Measurements from ENCODE around the gene CNTNAP2. TPM values are rescaled to one million over a fixed set of nuclear protein-coding genes. Genes with fewer than 3 reads are reported as not detected.

The CNTNAP2 gene
- total RNA-seq, 1 donor from 2014 or later: 2.2 TPM

DNA sequence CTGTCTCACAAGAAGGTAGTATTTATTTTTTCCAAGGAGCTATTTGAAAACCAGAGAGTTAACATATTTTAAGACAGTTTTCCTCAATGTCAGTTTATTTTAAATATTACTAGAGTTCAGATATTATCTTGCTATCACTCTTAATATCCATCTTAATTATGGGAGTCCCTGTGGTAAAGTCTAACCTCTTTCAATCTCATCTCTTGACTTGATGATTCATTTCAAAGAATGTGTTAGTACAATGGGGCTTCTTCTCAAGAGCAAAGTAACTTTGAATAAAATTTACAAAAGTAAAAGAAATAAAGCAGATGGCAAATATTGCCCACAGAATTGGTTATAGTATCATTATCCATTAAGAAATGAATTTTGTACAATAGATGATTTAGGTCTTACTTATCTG lies 1742.9 kb downstream of the CNTNAP2 start:
- Histone ChIP-seq H3K27ac (no peak overlapping the region), H3K27me3 (no peaks in the 10 kb centered on the region), H3K36me3 (no peaks in the 10 kb centered on the region), H3K9me3 (no peaks in the 10 kb centered on the region), H3K4me1 (no peaks in the 10 kb centered on the region), H3K4me3 (no peak overlapping the region)
- no peak for TF ChIP-seq POLR2AphosphoS5 (IDR thresholded peaks at IDR 0.05; ENCODE audit: insufficient read depth in 1 of 2, low read depth in 1 of 2)
- TF ChIP-seq POLR2A (IDR thresholded peaks at IDR 0.05): no peak
- TF ChIP-seq, protein P1, sequence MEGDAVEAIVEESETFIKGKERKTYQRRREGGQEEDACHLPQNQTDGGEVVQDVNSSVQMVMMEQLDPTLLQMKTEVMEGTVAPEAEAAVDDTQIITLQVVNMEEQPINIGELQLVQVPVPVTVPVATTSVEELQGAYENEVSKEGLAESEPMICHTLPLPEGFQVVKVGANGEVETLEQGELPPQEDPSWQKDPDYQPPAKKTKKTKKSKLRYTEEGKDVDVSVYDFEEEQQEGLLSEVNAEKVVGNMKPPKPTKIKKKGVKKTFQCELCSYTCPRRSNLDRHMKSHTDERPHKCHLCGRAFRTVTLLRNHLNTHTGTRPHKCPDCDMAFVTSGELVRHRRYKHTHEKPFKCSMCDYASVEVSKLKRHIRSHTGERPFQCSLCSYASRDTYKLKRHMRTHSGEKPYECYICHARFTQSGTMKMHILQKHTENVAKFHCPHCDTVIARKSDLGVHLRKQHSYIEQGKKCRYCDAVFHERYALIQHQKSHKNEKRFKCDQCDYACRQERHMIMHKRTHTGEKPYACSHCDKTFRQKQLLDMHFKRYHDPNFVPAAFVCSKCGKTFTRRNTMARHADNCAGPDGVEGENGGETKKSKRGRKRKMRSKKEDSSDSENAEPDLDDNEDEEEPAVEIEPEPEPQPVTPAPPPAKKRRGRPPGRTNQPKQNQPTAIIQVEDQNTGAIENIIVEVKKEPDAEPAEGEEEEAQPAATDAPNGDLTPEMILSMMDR (IDR thresholded peaks at IDR 0.05): no peak
- DNase-seq (ENCODE audit: extremely low spot score in 2 of 2): no peak
- intact Hi-C loops (cut with DNase I): no loop called here

DNA sequence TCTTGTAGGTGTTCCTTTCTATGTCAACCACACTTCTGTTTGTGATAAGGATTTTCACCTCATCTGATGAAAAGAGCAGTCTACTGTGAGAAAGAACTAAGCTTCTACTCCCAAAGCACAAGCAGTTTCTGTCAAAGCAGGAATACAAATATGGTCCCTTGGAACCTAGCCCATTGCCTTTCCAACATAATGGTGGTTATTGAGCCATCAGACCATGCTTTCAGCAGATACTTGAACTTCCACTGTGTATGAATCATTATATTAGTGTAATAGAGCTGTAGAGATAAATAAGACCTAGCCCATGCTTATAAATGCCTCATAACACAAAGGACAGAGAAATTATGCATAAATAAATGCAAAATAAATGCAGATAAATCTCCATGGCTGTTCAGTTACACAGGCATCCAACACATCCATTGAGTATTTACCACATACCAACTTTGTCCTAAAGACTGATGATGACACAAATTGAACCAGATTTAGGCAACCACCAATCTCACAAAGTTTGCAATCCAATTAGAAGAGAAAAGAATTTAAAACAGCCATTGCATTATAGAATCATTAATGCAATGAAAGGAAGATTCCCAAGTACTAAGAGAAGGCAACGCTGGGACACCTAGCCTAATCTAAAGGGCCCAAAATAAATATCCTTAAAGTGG lies 1744.6 kb downstream of the CNTNAP2 start:
- H3K36me3 ChIP-seq: no peaks in the 10 kb centered on the region
- intact Hi-C loops (cut with DNase I): no loop called here

GRCh38 chr7:147861945-147862344 lies 1745.3 kb downstream of the CNTNAP2 start:
- no peaks in the 10 kb centered on the region for H3K9me3 ChIP-seq
- no peaks in the 10 kb centered on the region for H3K27me3 ChIP-seq
- no peak for DNase-seq (ENCODE audit: extremely low spot score in 2 of 2)
- no peaks in the 10 kb centered on the region for H3K36me3 ChIP-seq
- H3K4me3 ChIP-seq: no peak overlapping the region
- intact Hi-C loops (cut with DNase I): no loop called here
- H3K27ac ChIP-seq: no peak overlapping the region
- no peaks in the 10 kb centered on the region for H3K4me1 ChIP-seq
- TF ChIP-seq POLR2AphosphoS5 (IDR thresholded peaks at IDR 0.05; ENCODE audit: insufficient read depth in 1 of 2, low read depth in 1 of 2): no peak
- TF ChIP-seq, protein P1 (IDR thresholded peaks at IDR 0.05): no peak

More for the DNA sequence above, 1744.6 kb downstream of the CNTNAP2 start:
- no peaks in the 10 kb centered on the region for H3K9me3 ChIP-seq
- H3K4me1 ChIP-seq: no peaks in the 10 kb centered on the region
- TF ChIP-seq, protein P1 (IDR thresholded peaks at IDR 0.05): no peak
- TF ChIP-seq POLR2AphosphoS5 (IDR thresholded peaks at IDR 0.05; ENCODE audit: insufficient read depth in 1 of 2, low read depth in 1 of 2) (no peak), POLR2A (IDR thresholded peaks at IDR 0.05) (no peak)
- DNase-seq (ENCODE audit: extremely low spot score in 2 of 2): no peak
- H3K27ac ChIP-seq: no peak overlapping the region
- H3K4me3 ChIP-seq: no peak overlapping the region
- no peaks in the 10 kb centered on the region for H3K27me3 ChIP-seq

GRCh38 chr7:147869456-147869855 lies 1752.9 kb downstream of the CNTNAP2 start:
- Histone ChIP-seq H3K4me3 (no peak overlapping the region), H3K4me1 (no peaks in the 10 kb centered on the region), H3K9me3 (no peaks in the 10 kb centered on the region), H3K27me3 (no peaks in the 10 kb centered on the region), H3K36me3 (no peaks in the 10 kb centered on the region), H3K27ac (no peak overlapping the region)
- TF ChIP-seq POLR2AphosphoS5 (IDR thresholded peaks at IDR 0.05; ENCODE audit: insufficient read depth in 1 of 2, low read depth in 1 of 2) (no peak), POLR2A (IDR thresholded peaks at IDR 0.05) (no peak)
- TF ChIP-seq, protein P1 (IDR thresholded peaks at IDR 0.05): no peak
- intact Hi-C loops (cut with DNase I): no loop called here
- DNase-seq (ENCODE audit: extremely low spot score in 2 of 2): no peak

GRCh38 chr7:147878912-147879661 lies 1762.5 kb downstream of the CNTNAP2 start:
- DNase-seq (ENCODE audit: extremely low spot score in 2 of 2): no peak
- Histone ChIP-seq H3K9me3 (no peaks in the 10 kb centered on the region), H3K27me3 (no peaks in the 10 kb centered on the region), H3K4me3 (no peak overlapping the region), H3K4me1 (no peaks in the 10 kb centered on the region), H3K36me3 (no peaks in the 10 kb centered on the region), H3K27ac (no peak overlapping the region)
- intact Hi-C loops (cut with DNase I): no loop called here
- no peak for TF ChIP-seq POLR2A (IDR thresholded peaks at IDR 0.05)
- TF ChIP-seq, protein P1 (IDR thresholded peaks at IDR 0.05): no peak
- no peak for TF ChIP-seq POLR2AphosphoS5 (IDR thresholded peaks at IDR 0.05; ENCODE audit: insufficient read depth in 1 of 2, low read depth in 1 of 2)
